T1000 (cell line): ENCODE data around the gene TCF7L1.

Experiments used
- DNase-seq: peaks from one replicate; lab custom pipeline; 2025; ENCODE audit warnings: mixed read lengths; lab: John Stamatoyannopoulos, UW

The TCF7L1 gene

DNA sequence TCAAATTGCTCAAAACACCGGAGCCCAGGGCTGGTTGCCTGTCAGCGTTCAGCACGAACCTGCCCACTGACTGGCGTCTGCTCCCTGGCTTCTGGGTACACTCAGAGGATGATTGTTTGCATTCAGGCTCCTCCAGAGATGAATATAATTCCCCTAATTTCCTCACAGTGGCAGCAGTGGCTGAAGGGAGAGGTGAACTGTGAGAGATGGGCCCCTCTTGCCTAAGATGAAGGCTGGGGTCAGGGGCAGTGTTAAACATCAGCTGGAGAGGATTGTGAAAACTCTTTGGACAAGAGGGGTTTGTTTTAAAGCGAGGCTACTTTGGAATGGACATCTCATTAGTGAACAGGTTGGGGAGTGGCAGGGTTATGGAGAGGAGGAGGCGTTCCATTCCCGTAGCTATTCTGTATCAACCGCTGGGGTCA, 31.0 kb downstream of the TCF7L1 start:
- no peak for DNase-seq

DNA sequence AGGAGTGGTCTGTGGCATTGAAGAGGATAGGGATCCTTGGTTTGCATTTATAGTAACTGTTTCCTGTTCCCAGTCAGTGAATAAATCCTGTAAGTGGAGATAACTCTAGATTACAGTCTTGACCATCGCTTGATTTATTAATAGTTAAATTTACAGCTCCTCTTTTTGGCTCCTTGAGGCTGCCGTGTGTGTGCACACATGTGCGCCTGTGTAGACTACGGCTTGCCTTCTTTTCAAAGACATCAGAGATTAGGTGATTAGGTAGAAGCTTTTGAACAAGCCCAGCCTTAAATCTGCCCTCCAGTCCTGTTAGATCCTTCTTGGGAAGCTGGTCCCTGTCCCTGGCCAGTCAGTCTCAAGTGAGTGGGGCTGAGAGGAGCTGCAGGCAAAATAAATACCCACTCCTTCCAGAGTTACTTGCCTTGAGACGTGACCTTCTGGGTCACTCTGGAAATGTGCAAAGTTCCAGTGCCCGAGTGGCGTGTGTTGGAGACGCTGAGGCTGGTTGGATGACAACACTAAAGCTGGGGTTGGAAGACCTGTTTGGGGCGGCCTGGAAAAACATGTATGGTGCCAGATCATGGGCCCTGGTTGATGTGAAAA, 32.0 kb downstream of the TCF7L1 start:
- no peak for DNase-seq

DNA sequence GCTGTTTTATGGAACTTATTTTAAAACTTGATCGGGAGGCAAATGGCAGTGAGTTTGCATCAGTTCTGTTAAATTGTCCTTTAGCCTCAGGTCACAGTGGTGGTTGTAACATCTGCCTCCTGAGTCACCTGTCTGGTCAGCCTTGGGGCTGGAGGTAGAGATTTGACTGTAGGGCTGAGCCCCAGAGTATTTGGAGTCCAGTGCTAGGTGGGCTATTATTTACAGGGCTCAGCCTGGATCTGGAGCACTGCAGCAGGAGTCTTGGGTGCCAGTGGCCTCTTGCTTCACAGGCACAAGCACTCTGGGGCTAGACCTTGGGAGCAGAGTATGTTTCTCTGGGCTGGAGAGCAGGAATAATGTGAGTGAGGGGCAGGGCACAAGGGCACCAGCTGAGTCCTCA, 32.8 kb downstream of the TCF7L1 start:
- DNase-seq = no peak

DNA sequence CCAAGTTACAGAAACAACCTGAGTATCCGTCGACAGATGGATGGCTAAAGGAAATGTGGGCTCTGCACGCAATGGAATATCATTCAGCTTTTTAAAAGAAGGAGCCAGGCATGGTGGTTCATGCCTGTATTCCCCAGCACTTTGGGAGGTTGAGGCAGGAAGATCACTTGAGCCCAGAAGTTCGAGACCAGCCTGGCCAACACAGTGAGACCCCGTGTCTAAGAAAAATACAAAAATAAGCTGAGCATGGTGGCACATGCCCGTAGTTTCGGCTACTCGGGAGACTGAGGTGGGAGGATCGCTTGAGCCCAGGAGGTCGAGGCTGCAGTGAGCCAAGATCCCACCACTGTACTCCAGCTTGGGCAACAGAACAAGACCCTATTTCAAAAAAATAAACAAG, 34.3 kb downstream of the TCF7L1 start:
- DNase-seq = no peak

DNA sequence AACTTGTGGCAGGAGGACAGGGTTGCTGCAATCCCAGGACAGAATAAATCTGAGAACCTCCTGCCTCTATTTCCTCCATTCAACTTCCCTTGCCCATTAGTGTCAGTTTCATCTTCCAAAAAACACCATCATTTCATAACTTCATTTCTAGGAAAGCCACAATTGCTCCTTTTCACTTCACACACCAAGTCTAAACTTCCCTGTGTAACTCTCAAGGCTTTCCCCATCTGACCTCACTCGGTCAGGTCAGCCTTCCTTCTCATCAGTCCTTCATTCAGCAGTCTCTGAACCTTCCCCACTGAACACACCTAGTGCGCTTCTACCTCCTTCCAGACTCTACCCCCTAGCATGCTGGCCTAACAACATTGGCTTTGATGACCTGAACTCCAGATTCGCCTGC, 35.8 kb downstream of the TCF7L1 start:
- no peak for DNase-seq

DNA sequence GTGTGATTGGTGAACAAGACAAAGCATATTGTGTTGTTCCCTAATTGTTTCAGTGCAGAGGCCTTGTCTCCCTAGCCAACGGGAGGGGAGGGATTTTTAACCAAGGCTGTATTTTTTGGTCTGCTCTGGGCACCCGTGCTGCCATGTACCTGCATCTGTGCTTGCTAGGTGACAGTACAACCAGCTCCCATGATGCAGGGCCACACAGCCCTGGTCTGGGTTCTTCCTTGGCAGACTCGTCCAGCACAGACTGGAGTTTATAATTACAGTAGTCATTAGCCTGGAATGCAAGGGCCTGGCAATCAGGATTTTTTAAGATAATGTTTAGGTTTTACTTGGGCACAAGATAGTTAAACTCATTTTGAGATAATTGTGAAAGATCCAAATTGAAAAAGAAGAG, 36.4 kb downstream of the TCF7L1 start:
- DNase-seq = no peak

DNA sequence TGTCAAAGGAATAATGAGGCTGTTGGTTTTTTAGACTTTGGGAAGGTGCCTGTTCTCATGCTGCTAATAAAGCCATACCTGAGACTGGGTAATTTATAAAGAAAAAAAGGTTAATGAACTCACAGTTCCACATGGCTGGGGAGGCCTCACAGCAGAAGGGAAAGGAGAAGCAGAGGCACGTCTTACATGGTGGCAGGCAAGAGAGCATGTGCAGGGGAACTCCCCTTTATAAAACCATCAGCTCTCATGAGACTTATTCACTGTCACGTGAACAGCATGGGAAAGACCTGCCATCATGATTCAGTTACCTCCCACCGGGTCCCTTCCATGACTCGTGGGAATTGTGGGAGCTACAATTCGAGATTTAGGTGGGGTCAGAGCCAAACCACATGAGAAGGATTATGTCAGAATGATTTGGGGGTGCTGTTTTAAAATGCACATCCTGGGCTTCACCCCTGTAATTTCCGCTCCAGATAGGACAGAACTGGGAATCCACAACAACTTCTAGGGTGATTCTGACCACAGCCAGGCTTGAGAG, 37.8 kb downstream of the TCF7L1 start:
- DNase-seq = no peak

DNA sequence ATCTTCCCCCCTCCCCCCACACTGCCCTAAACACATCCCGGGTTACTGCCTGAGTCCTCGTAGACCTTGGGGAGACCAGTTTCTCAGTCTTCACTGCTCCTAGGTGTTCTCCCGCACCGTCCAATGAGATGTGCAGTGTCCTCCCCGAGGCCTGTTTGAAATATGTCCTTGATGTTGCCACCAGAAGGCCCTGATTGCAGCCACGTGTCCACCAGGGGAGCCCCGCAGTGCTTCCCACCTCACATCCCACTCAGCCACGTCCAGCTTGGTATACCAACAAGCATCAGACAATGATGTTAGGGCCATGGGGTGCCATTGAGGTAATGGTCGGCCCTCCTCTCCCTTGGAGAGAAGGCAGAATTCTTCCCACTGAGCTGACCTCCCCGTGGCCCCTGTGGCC, 38.7 kb downstream of the TCF7L1 start:
- no peak for DNase-seq

DNA sequence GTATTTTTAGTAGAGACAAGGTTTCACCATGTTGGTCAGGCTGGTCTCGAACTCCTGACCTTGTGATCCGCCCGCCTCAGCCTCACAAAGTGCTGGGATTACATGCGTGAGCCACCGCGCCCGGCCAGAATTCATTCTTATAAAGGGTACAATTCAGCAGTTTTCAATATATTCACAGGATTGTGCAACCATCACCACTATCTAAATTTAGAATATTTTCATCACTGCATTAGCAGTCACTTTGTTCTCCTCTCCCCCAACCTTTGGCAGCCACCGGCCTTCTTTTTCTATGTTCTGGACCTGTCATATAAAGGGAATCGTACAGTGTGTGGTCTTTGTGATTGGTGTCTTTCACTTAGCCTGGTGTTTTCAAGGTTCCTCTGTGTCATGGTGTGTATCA, 40.7 kb downstream of the TCF7L1 start:
- DNase-seq = no peak

DNA sequence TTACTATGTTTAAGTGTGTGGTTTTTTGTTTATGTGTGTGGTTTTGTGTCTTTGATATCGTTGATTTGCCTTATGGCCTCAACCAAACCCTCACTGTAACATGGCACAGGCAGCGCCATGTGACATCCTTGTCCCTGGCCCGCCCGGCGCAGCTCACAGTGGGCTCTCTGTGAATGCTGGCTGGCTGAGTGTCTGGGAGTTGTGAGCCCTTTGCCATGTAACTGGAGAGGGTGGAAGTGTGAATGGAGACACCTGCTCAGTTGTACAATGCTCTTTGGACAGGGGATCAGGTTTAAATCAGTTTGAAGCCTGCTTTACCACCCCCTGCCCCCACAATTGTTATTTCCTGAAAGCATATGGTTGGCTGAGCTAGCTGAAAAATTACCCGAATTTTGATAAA, 41.8 kb downstream of the TCF7L1 start:
- no peak for DNase-seq

DNA sequence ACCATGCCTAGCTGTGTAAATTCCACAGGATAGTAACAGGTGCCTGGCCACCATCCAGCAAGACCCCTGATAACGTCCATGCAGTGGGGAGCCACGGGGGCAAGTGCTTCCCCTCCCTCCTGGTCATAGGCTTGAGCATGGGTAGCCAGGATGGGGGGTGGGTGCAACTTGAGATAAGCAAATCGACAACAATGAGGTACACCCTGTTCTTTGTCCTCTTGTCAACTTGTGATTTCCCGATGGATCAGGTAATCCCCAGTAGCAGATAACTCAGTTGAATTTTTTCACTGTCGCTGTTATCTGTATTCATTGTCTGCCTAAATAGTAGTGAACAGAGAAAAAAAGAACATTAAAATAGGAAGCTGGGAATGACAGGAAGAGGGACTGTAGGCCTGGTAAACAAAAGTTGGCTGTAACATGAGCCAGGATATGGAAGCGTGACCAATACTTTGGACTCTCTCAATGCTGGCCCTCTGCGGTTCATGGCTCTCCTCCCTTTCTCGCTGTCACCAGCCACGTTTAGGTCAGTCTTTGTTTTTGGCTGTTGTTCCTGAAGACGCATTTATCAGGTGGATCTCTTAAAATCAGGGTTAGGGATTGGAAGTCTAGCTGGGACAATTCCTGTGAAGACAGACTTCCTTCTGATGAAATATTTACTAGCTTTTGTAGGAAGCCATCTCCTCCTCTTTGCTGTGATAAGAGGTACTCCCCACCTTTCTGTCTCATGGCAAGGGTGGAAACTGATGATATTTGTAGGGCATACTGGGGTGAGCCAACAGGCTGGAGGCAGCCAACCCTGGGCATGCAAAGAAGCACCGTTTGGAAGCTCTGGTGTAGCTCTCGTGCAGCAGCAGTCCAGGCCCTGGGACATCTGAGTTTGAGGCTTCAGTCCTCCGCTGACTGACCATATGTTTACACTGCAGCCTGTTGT, 42.4 kb downstream of the TCF7L1 start:
- no peak for DNase-seq

DNA sequence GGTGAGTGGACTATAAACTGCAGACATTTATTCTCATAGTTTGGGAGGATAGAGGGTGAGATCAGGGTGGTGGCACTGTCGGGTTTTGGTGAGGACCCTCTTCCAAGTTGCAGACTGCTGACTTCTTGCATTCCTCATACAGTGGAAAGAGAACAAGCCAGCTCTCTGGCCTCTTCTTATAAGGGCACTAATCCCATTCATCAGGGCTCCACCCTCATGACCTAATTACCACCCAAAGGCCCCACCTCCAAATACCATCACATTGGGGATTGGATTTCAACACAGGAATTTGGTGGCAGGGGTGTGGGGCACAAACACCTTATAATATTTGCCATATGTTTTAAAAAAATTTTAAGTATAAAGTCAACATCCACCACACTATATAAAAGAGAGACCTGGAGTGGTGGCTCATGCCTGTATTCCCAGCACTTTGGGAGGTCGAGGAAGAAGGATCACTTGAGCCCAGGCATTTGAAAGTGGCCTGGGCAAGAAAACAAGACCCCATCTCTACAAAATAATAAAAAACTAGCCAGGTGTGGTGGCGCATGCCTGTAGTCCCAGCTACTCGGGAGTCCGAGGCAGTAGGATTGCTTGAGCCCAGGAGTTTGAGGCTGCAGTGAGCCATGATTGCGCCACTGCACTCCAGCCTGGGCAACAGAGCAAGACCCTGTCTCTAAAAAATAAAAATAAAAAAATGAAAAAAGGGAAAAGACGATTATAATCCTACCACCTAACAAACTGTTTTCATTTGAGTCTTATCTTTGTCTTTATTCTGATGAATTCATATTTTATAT, 44.0 kb downstream of the TCF7L1 start:
- DNase-seq = no peak

DNA sequence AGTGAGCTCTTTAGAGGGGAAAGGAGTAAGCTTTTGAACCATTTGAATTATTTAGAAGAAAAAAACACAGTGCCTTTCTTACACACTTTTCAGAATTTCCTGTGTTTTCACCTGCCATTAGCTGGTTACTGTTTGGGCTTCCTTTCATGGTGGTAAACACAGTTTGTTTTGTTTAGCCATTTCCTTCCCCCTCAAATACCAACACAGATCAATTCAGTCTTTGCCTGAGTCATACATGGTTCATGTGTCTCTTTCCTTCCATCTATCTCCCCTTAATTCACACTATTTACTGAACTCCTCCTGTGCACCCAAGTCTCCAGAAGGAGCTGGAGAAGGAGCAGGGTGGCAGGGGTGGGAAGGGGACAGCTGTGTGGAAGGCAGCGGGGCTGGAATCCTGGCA, 45.0 kb downstream of the TCF7L1 start:
- DNase-seq = no peak

DNA sequence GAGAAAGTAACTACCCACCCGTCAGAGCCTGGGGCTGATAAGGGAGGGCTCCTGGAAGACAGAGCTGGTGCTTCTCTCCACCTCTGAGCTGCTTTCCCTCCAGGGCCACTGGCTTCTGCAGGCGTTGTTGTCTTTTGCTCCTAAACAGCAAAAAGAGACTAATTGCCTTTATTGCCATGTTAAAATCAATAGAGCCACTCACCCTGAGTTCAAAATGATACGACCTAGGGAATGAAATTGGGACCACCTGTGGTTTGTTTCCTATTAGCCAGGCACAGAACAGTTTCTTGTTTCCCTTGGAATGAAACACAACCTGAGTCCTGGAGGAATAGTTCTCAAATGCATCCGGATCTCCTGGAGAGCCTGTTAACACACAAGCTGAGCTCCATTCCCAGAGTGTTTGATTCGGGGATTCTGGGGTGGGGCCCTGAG, 45.8 kb downstream of the TCF7L1 start:
- DNase-seq = no peak

DNA sequence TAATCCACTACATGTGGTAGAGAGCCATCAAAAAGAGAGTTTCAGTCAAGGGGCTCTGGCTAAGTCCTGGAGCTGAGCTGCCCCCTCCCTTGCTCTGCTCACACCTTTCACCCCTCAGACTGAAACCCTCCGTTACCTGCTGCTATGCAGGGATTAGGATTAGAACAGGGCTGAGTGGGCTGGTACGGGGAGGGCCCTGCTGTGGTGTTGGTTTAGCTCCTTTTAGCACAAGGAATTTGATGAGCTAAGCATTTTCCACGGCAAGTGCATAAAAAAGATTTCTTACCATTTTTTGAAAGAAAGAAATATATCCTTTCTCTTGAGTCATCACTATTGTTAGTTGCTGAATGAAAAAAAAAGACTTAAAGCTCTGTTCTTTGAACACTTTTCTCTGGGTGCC, 46.3 kb downstream of the TCF7L1 start:
- DNase-seq = no peak

DNA sequence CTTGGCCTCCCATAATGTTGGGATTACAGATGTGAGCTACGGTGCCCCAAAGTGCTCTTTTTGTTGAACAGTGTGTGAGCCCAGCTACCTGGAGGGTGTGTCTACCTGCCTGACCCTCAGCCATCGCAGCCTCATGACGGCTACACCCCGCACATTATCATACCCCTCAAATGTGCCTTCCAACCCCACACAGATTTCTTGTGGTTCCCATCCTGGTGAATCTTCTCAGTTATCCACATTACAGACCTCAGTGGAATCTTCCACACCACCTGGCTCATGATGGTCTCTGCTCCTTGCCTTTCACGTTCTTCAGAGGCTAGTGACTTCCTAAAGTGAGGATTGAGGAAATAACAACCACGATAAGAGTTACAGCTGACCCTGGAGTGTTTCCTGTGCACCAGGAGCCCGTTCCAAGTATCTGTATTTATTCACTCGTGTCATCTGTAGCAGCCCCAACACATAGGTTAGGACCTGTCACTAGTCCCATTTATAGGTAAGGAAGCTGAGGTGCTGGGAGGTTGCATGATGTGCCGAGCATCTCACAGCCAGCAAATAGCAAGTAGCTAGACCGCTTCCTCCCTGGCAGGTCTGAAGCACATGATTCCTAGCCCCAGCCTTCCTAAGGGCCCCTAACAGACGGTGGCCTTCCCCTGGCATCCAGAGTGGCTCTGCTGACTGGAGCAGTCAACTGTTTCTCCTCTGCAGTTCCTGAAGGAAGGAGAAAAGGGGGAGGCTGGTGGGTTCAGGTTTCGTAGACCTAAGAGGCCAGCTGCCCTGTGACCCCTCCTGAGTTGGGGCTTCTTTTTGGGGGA, 47.3 kb downstream of the TCF7L1 start:
- no peak for DNase-seq

DNA sequence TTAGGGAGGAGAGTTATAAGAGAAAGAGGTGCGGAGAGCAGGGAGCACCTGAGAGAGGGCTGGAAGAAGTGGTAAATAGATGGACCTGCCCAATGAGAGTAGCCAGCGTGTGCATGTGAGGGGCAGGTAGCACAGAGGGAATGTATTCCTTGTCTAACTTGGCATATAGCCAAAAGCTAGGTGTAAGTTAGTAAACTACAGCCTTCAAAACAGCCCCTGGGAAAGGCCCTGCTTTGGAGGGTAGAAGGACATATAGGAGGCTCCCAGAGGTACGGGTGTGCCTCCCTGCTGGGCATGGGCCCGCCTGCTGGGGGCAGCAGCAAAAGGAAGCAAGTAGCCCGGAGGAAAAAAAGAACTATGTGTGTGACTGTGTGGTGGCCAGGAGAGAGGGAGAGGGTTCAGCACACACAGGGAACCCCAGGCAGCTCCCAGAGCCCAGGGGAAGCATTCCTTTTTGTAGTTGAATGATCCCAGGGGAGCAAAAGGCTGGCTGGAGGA, 48.0 kb downstream of the TCF7L1 start:
- no peak for DNase-seq

DNA sequence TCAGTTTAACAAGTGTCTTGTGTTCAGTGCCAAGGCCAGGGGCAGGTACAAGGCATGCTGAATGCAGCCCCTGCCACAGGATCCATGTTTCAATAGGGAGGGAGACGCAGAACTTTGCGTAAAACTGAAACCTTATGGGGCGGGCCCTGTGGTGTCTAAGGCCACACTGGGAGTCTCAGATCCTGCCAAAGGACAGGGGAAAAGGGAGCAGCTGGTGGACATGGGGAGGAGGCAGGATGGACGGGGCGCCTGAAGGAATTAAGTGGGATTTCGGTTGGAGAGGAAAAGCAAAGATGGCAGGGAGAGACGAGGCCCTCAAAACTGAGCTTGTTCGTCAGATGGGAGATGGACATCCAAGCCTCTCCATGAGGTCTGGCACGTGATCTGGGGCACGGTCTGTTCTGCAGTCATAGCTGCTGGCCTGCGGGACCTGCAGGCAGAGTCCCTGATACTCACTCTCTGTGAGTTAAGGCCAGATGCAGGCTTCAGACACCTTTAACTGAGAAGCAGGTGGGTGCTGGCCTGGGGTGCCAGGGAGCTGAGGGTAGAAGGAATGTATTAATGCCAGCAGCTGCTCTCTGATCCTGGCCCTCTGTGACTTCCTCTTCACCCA, 48.8 kb downstream of the TCF7L1 start:
- no peak for DNase-seq

DNA sequence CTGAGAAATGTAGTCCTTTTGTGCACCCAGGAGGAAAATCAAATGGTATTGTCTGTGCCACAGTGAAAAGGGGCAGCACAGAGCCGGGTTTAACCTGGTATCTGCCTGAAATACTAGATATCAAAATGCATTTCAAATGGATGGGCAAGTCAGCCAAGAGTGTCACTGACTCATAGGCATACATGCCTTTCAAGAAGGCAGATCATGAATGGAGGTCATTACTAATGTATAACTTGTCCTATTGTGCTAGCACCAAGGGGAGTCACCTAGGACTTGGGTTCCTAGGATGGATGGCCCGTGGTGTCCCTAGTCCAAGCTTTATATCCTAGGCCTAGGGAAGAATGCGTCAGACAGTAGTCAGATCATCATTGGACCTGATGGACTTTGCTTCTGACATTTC, 49.9 kb downstream of the TCF7L1 start:
- DNase-seq = no peak

DNA sequence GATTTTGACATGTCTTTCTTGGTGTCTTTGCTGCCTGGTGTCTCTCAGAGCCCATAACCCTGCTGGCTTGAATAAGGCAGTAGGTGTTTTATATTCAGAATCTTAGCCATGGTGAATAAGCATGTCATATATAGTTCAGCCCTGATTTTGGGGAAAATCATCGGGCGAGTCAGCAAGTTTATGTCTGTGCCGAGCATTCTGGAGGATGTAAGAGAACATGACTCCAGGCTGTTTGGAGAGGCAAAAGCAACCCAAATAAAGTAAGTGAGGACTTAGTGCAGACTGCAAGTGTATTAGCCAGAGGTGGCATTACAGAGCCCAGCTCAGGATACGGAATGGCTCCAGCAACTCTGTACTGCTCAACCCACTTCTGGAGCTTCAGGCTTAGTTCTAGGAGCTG, 50.3 kb downstream of the TCF7L1 start:
- DNase-seq = no peak

DNA sequence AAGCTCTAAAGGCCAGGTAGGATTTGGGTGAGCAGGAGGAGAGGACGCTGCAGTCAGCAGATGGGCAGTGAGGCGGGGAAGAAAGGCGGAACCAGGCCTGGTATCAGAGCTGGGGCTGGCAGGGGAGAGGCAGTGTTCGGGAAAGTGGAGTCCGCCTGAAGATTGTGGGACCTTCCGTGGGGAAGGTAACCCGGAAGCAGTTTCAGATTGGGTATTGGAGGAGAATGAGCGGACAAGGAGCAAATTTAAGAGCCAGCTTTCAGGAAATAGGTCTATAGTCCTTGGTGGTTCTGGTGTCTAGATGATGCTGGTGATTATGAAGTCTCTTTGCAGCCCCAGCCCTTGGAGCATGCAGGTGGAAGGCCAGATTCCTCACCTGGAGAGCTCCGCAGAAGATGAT, 51.0 kb downstream of the TCF7L1 start:
- no peak for DNase-seq
